IMR-90 (cell line): Measurements from ENCODE around the gene FAF1. TPM values are rescaled to one million over a fixed set of nuclear protein-coding genes. Genes with fewer than 3 reads are reported as not detected.

Experiments
- ATAC-seq: fragments of 200-7000 bp; cut with Tn5 transposase; 2 replicates; pipeline ENCODE4 v1.9.1; 2020; ENCODE audit warnings: low read depth, mild to moderate bottlenecking, moderate library complexity
- BruUV-seq: library from RNA; stranded (reverse); fragments of 400-500 nt; replicated peaks from 2 replicates; lab custom pipeline; 2021; lab: Mats Ljungman, UMichigan
- CTCF ChIA-PET: fragments of 300-600 bp; formaldehyde crosslinking; extraction: SDS; loops from one replicate; lab custom pipeline; 2021; ENCODE audit warnings: antibody characterized with exemption; lab: Yijun Ruan, JAX
- POLR2A ChIA-PET: fragments of 300-600 bp; sonication (Branson Sonifier 250); formaldehyde crosslinking; loops from one replicate; lab custom pipeline; 2022; ENCODE audit warnings: antibody characterized with exemption; ENCODE audit not compliant: unreplicated experiment; lab: Charles Lee
- DNase-seq: peaks from one replicate; pipeline ENCODE4 v3.0.0; 2013
- H2AFZ ChIP-seq: replicated peaks from 2 replicates; pipeline ENCODE3; 2013; ENCODE audit warnings: low read length, mild to moderate bottlenecking; ENCODE audit not compliant: poor library complexity
- H2AK5ac ChIP-seq: 2 replicates; pipeline ENCODE4 v1.6.1; 2013; ENCODE audit warnings: low read depth, low read length, inconsistent platforms
- H2AK9ac ChIP-seq: replicated peaks from 2 replicates; pipeline ENCODE3; 2013; ENCODE audit warnings: mild to moderate bottlenecking, low read depth, low read length, moderate library complexity; ENCODE audit not compliant: poor library complexity
- H2BK120ac ChIP-seq: 2 replicates; pipeline ENCODE4 v1.6.1; 2013; ENCODE audit warnings: low read depth, low read length, inconsistent platforms
- H2BK15ac ChIP-seq: 3 replicates; pipeline ENCODE4 v1.6.1; 2013; ENCODE audit warnings: low read depth, low read length, inconsistent platforms
- H2BK20ac ChIP-seq: 2 replicates; pipeline ENCODE4 v1.6.1; 2013; ENCODE audit warnings: low read depth, mild to moderate bottlenecking, inconsistent platforms, low read length, moderate library complexity
- H2BK5ac ChIP-seq: 2 replicates; pipeline ENCODE4 v1.6.1; 2013; ENCODE audit warnings: mild to moderate bottlenecking, low read depth, low read length, inconsistent platforms; ENCODE audit not compliant: poor library complexity, severe bottlenecking
- H3K14ac ChIP-seq: replicated peaks from 2 replicates; pipeline ENCODE4 v1.6.1; 2013; ENCODE audit warnings: low read depth, low read length, inconsistent platforms
- H3K18ac ChIP-seq: 2 replicates; pipeline ENCODE4 v1.6.1; 2013; ENCODE audit warnings: low read depth, low read length, control low read depth
- H3K23ac ChIP-seq: 2 replicates; pipeline ENCODE4 v1.6.1; 2013; ENCODE audit warnings: low read depth, low read length, inconsistent platforms
- H3K27ac ChIP-seq: 2 replicates; pipeline ENCODE4 v1.5.1; 2013; ENCODE audit warnings: mild to moderate bottlenecking, control low read depth, low read length; ENCODE audit not compliant: insufficient read depth
- H3K27me3 ChIP-seq: 2 replicates; pipeline ENCODE4 v1.6.1; 2013; ENCODE audit warnings: low read length; ENCODE audit not compliant: control insufficient read depth, insufficient read depth
- H3K36me3 ChIP-seq: 2 replicates; pipeline ENCODE4 v1.6.1; 2013; ENCODE audit warnings: low read length, mixed read lengths; ENCODE audit not compliant: control insufficient read depth, insufficient read depth
- H3K4ac ChIP-seq: 2 replicates; pipeline ENCODE4 v1.6.1; 2013; ENCODE audit warnings: low read depth, low read length, inconsistent platforms
- H3K4me1 ChIP-seq: 2 replicates; pipeline ENCODE4 v1.6.1; 2013; ENCODE audit warnings: low read length, mixed read lengths; ENCODE audit not compliant: control insufficient read depth, insufficient read depth
- H3K4me2 ChIP-seq: 2 replicates; pipeline ENCODE4 v1.6.1; 2013; ENCODE audit warnings: low read depth, mild to moderate bottlenecking, control low read depth, low read length, moderate library complexity
- H3K4me3 ChIP-seq: 2 replicates; pipeline ENCODE4 v1.5.1; 2013; ENCODE audit warnings: low read depth, mild to moderate bottlenecking, control low read depth, low read length, moderate library complexity; ENCODE audit not compliant: insufficient read depth
- H3K56ac ChIP-seq: 2 replicates; pipeline ENCODE4 v1.6.1; 2013; ENCODE audit warnings: low read length, inconsistent platforms; ENCODE audit not compliant: insufficient read depth; ENCODE audit errors: extremely low read depth
- H3K79me1 ChIP-seq, 2 experiments: 2 replicates each; pipeline ENCODE4 v1.6.1; 2013; ENCODE audit warnings: low read length in 2 of 2, inconsistent platforms in 1 of 2, low read depth in 1 of 2
- H3K9ac ChIP-seq: 2 replicates; pipeline ENCODE4 v1.6.1; 2013; ENCODE audit warnings: low read depth, low read length, control low read depth
- H3K9me1 ChIP-seq: 2 replicates; pipeline ENCODE4 v1.6.1; 2013; ENCODE audit warnings: low read length, inconsistent platforms; ENCODE audit not compliant: insufficient read depth
- H3K9me3 ChIP-seq: 2 replicates; pipeline ENCODE4 v1.6.1; 2013; ENCODE audit warnings: low read length; ENCODE audit not compliant: control insufficient read depth, insufficient read depth
- H4K20me1 ChIP-seq: 2 replicates; pipeline ENCODE4 v1.6.1; 2013; ENCODE audit warnings: low read length, inconsistent platforms; ENCODE audit not compliant: insufficient read depth
- H4K5ac ChIP-seq: 2 replicates; pipeline ENCODE4 v1.6.1; 2013; ENCODE audit warnings: mild to moderate bottlenecking, low read depth, low read length, control low read depth
- H4K8ac ChIP-seq, 2 experiments: 2 replicates each; pipeline ENCODE4 v1.6.1; 2013; ENCODE audit warnings: low read depth in 2 of 2, low read length in 2 of 2, control low read depth in 1 of 2, inconsistent platforms in 1 of 2
- H4K91ac ChIP-seq: 2 replicates; pipeline ENCODE4 v1.6.1; 2013; ENCODE audit warnings: low read depth, low read length, inconsistent platforms; ENCODE audit not compliant: insufficient read depth
- BHLHE40 ChIP-seq: fragments of 150-350 bp; IDR thresholded peaks from 2 replicates; pipeline ENCODE4 v1.6.1; 2016; ENCODE audit warnings: mild to moderate bottlenecking, low read depth, low read length
- CHD1 ChIP-seq: IDR thresholded peaks from 2 replicates; pipeline ENCODE4 v1.6.1; 2012; ENCODE audit warnings: low read depth, low read length, improper control_type of control experiment
- MAFK ChIP-seq: IDR thresholded peaks from 2 replicates; pipeline ENCODE4 v1.6.1; 2012; ENCODE audit warnings: low read depth, low read length, improper control_type of control experiment
- MAZ ChIP-seq: IDR thresholded peaks from 2 replicates; pipeline ENCODE4 v1.6.1; 2012; ENCODE audit warnings: low read depth, mild to moderate bottlenecking, low read length, improper control_type of control experiment, moderate library complexity, borderline replicate concordance
- RCOR1 ChIP-seq: IDR thresholded peaks from 2 replicates; pipeline ENCODE4 v1.6.1; 2012; ENCODE audit warnings: mild to moderate bottlenecking, low read length, improper control_type of control experiment; ENCODE audit not compliant: insufficient replicate concordance
- RFX5 ChIP-seq: IDR thresholded peaks from 2 replicates; pipeline ENCODE4 v1.8.0; 2012; ENCODE audit warnings: low read depth, mild to moderate bottlenecking, low read length, moderate library complexity
- SMC3 ChIP-seq: fragments of 150-350 bp; IDR thresholded peaks from 2 replicates; pipeline ENCODE4 v1.6.1; 2016; ENCODE audit warnings: low read depth, mild to moderate bottlenecking, antibody characterized with exemption, low read length, moderate library complexity
- WGBS, 2 experiments: methylation state at CpG; one replicate each; pipeline versions ENCODE4 v1.1.5 to v1.1.7; 2013; ENCODE audit warnings: missing lambda C conversion rate in 2 of 2; ENCODE audit not compliant: insufficient read length in 1 of 2; ENCODE audit errors: extremely low coverage in 2 of 2; 5-methylcytosine and 5-hydroxymethylcytosine counted together
- dilution Hi-C: fragments of 300-500 bp; cut with HindIII; formaldehyde crosslinking; loops from one replicate; pipeline ENCODE4 v1.14.3; 2018; ENCODE audit warnings: low sequenced_read_pairs; ENCODE audit not compliant: unreplicated experiment
- in situ Hi-C: fragments of 300-500 bp; cut with MboI; formaldehyde crosslinking; loops from 3 replicates; pipeline ENCODE4 v1.14.3; 2019; ENCODE audit warnings: low sequenced_read_pairs, inconsistent platforms, mixed read lengths
- intact Hi-C: fragments of 100-400 bp; cut with micrococcal nuclease; formaldehyde crosslinking; loops from 2 replicates; pipeline ENCODE4 v1.10.0; 2022
- polyA plus RNA-seq, 3 experiments: library from polyadenylated mRNA; depleted of rRNA; stranded (reverse); fragments of >200 nt; gene quantifications; 2 replicates each; pipeline ENCODE4 v1.2.3, GENCODE V29; 2012; ENCODE audit warnings: low replicate concordance in 1 of 3
- total RNA-seq: library from RNA; depleted of rRNA; stranded (reverse); fragments of >200 nt; gene quantifications from 2 replicates; pipeline ENCODE4 v1.2.3, GENCODE V29; 2012

FAF1 gene
- total and polyA plus RNA-seq, 2 of the 4 experiments (the other 2 are of a cell fraction): 18.8 to 72.9 TPM

- TF ChIP-seq RFX5 (no peak), MAZ (no peak), MAFK (no peak), RCOR1 (no peak), BHLHE40 (no peak), SMC3 (no peak), CHD1 (no peak)
- intact Hi-C loops: no loop called here
Measured at GRCh38 chr1:50458507-50458906, 501.6 kb downstream of the FAF1 start.

More at GRCh38 chr1:50458507-50458906, 501.6 kb downstream of the FAF1 start:
- Histone ChIP-seq H3K4ac (no peak overlapping the region), H3K9me1 (no peaks in the 10 kb centered on the region; the same call in 1 of the 2 replicates), H3K9me3 (no peaks in the 10 kb centered on the region), H4K91ac (no peak overlapping the region), H3K4me2 (no peak overlapping the region), H3K23ac (no peak overlapping the region), H2BK5ac (no peak overlapping the region), H2BK15ac (no peak overlapping the region), H3K36me3 (no peaks in the 10 kb centered on the region), H3K4me3 (no peak overlapping the region), H3K79me1 (no peaks in the 10 kb centered on the region), H3K14ac (no peak overlapping the region), H4K20me1 (no peaks in the 10 kb centered on the region), H4K8ac (no peak overlapping the region), H3K27ac (no peak overlapping the region), H4K5ac (no peak overlapping the region), H2AK5ac (no peak overlapping the region), H3K4me1 (no peaks in the 10 kb centered on the region), H2AK9ac (no peak overlapping the region), H2BK20ac (no peak overlapping the region), H3K18ac (no peak overlapping the region), H3K56ac (no peak overlapping the region), H3K27me3 (no peaks in the 10 kb centered on the region), H3K9ac (no peak overlapping the region), H2AFZ (no peak overlapping the region), H2BK120ac (no peak overlapping the region)
- BruUV-seq: no TSS peak
- ChIA-PET CTCF (no interaction called here), POLR2A (no interaction called here)
- in situ Hi-C loops: no loop called here
- no peak for ATAC-seq
- no peak for DNase-seq
- WGBS, 2 experiments: no CpG with 5 or more reads among the region's 5 CpGs
- dilution Hi-C loops: no loop called here
